ENCODE data around the gene SH3BGRL.

Gene SH3BGRL

GRCh38 chrX:81261576-81261975, 59.7 kb downstream of the SH3BGRL start:
- H3K27me3 ChIP-seq (ENCODE audit: control insufficient read depth, insufficient read depth, low read length), result no peaks in the 10 kb centered on the region
- no peak overlapping the region for H3K4me3 ChIP-seq (ENCODE audit: low read length)
- H3K9ac ChIP-seq (ENCODE audit: low read length), result no peak overlapping the region
- H3K4me1 ChIP-seq (ENCODE audit: control insufficient read depth, insufficient read depth, low read length), result peaks cover 10% of the 10 kb centered on the region
- no peaks in the 10 kb centered on the region for H3K9me3 ChIP-seq (ENCODE audit: control insufficient read depth, low read length)
- no peaks in the 10 kb centered on the region for H3K36me3 ChIP-seq (ENCODE audit: control insufficient read depth, insufficient read depth, low read length)

- Histone ChIP-seq H3K36me3 (ENCODE audit: control insufficient read depth, insufficient read depth, low read length) (no peaks in the 10 kb centered on the region), H3K4me1 (ENCODE audit: control insufficient read depth, insufficient read depth, low read length) (peaks cover 10% of the 10 kb centered on the region), H3K27me3 (ENCODE audit: control insufficient read depth, insufficient read depth, low read length) (no peaks in the 10 kb centered on the region), H3K4me3 (ENCODE audit: low read length) (no peak overlapping the region), H3K9me3 (ENCODE audit: control insufficient read depth, low read length) (no peaks in the 10 kb centered on the region), H3K9ac (ENCODE audit: low read length) (no peak overlapping the region)
Measured at GRCh38 chrX:81263059-81263458, 61.2 kb downstream of the SH3BGRL start.

GRCh38 chrX:81278616-81279015, 76.7 kb downstream of the SH3BGRL start:
- Histone ChIP-seq H3K9me3 (ENCODE audit: control insufficient read depth, low read length) (no peaks in the 10 kb centered on the region), H3K36me3 (ENCODE audit: control insufficient read depth, insufficient read depth, low read length) (no peaks in the 10 kb centered on the region), H3K4me3 (ENCODE audit: low read length) (no peak overlapping the region), H3K27me3 (ENCODE audit: control insufficient read depth, insufficient read depth, low read length) (no peaks in the 10 kb centered on the region), H3K9ac (ENCODE audit: low read length) (no peak overlapping the region), H3K4me1 (ENCODE audit: control insufficient read depth, insufficient read depth, low read length) (no peaks in the 10 kb centered on the region)

GRCh38 chrX:81280148-81280547, 78.2 kb downstream of the SH3BGRL start:
- H3K4me1 ChIP-seq (ENCODE audit: control insufficient read depth, insufficient read depth, low read length), result no peaks in the 10 kb centered on the region

GRCh38 chrX:81286075-81286474, 84.2 kb downstream of the SH3BGRL start:
- no peaks in the 10 kb centered on the region for H3K9me3 ChIP-seq (ENCODE audit: control insufficient read depth, low read length)
- no peak overlapping the region for H3K9ac ChIP-seq (ENCODE audit: low read length)
- H3K4me3 ChIP-seq (ENCODE audit: low read length), result no peak overlapping the region
- H3K4me1 ChIP-seq (ENCODE audit: control insufficient read depth, insufficient read depth, low read length), result no peaks in the 10 kb centered on the region
- no peaks in the 10 kb centered on the region for H3K36me3 ChIP-seq (ENCODE audit: control insufficient read depth, insufficient read depth, low read length)
- H3K27me3 ChIP-seq (ENCODE audit: control insufficient read depth, insufficient read depth, low read length), result no peaks in the 10 kb centered on the region

More at GRCh38 chrX:81280148-81280547, 78.2 kb downstream of the SH3BGRL start:
- Histone ChIP-seq H3K4me3 (ENCODE audit: low read length) (no peak overlapping the region), H3K9ac (ENCODE audit: low read length) (no peak overlapping the region), H3K9me3 (ENCODE audit: control insufficient read depth, low read length) (no peaks in the 10 kb centered on the region), H3K36me3 (ENCODE audit: control insufficient read depth, insufficient read depth, low read length) (no peaks in the 10 kb centered on the region), H3K27me3 (ENCODE audit: control insufficient read depth, insufficient read depth, low read length) (no peaks in the 10 kb centered on the region)

GRCh38 chrX:81286608-81287007, 84.7 kb downstream of the SH3BGRL start:
- Histone ChIP-seq H3K9me3 (ENCODE audit: control insufficient read depth, low read length) (no peaks in the 10 kb centered on the region), H3K9ac (ENCODE audit: low read length) (no peak overlapping the region), H3K27me3 (ENCODE audit: control insufficient read depth, insufficient read depth, low read length) (no peaks in the 10 kb centered on the region), H3K4me3 (ENCODE audit: low read length) (no peak overlapping the region), H3K4me1 (ENCODE audit: control insufficient read depth, insufficient read depth, low read length) (no peaks in the 10 kb centered on the region), H3K36me3 (ENCODE audit: control insufficient read depth, insufficient read depth, low read length) (no peaks in the 10 kb centered on the region)

GRCh38 chrX:81291996-81292395, 90.1 kb downstream of the SH3BGRL start:
- H3K27me3 ChIP-seq (ENCODE audit: control insufficient read depth, insufficient read depth, low read length), result no peaks in the 10 kb centered on the region
- no peak overlapping the region for H3K4me3 ChIP-seq (ENCODE audit: low read length)
- H3K9me3 ChIP-seq (ENCODE audit: control insufficient read depth, low read length), result no peaks in the 10 kb centered on the region
- H3K36me3 ChIP-seq (ENCODE audit: control insufficient read depth, insufficient read depth, low read length), result no peaks in the 10 kb centered on the region
- H3K4me1 ChIP-seq (ENCODE audit: control insufficient read depth, insufficient read depth, low read length), result no peaks in the 10 kb centered on the region
- no peak overlapping the region for H3K9ac ChIP-seq (ENCODE audit: low read length)

GRCh38 chrX:81294101-81294500, 92.2 kb downstream of the SH3BGRL start:
- Histone ChIP-seq H3K4me1 (ENCODE audit: control insufficient read depth, insufficient read depth, low read length) (no peaks in the 10 kb centered on the region), H3K9ac (ENCODE audit: low read length) (no peak overlapping the region), H3K9me3 (ENCODE audit: control insufficient read depth, low read length) (no peaks in the 10 kb centered on the region), H3K4me3 (ENCODE audit: low read length) (no peak overlapping the region), H3K36me3 (ENCODE audit: control insufficient read depth, insufficient read depth, low read length) (no peaks in the 10 kb centered on the region), H3K27me3 (ENCODE audit: control insufficient read depth, insufficient read depth, low read length) (no peaks in the 10 kb centered on the region)

- no peaks in the 10 kb centered on the region for H3K36me3 ChIP-seq (ENCODE audit: control insufficient read depth, insufficient read depth, low read length)
- no peaks in the 10 kb centered on the region for H3K9me3 ChIP-seq (ENCODE audit: control insufficient read depth, low read length)
- H3K9ac ChIP-seq (ENCODE audit: low read length), result no peak overlapping the region
- H3K4me1 ChIP-seq (ENCODE audit: control insufficient read depth, insufficient read depth, low read length), result no peaks in the 10 kb centered on the region
- H3K4me3 ChIP-seq (ENCODE audit: low read length), result no peak overlapping the region
- no peaks in the 10 kb centered on the region for H3K27me3 ChIP-seq (ENCODE audit: control insufficient read depth, insufficient read depth, low read length)
Measured at GRCh38 chrX:81301877-81302276, 100.0 kb downstream of the SH3BGRL start.

GRCh38 chrX:81304563-81304962, 102.7 kb downstream of the SH3BGRL start:
- Histone ChIP-seq H3K27me3 (ENCODE audit: control insufficient read depth, insufficient read depth, low read length) (no peaks in the 10 kb centered on the region), H3K9ac (ENCODE audit: low read length) (no peak overlapping the region), H3K4me1 (ENCODE audit: control insufficient read depth, insufficient read depth, low read length) (no peaks in the 10 kb centered on the region), H3K36me3 (ENCODE audit: control insufficient read depth, insufficient read depth, low read length) (no peaks in the 10 kb centered on the region), H3K4me3 (ENCODE audit: low read length) (no peak overlapping the region), H3K9me3 (ENCODE audit: control insufficient read depth, low read length) (no peaks in the 10 kb centered on the region)

- Histone ChIP-seq H3K9me3 (ENCODE audit: control insufficient read depth, low read length) (no peaks in the 10 kb centered on the region), H3K9ac (ENCODE audit: low read length) (no peak overlapping the region), H3K4me1 (ENCODE audit: control insufficient read depth, insufficient read depth, low read length) (no peaks in the 10 kb centered on the region), H3K4me3 (ENCODE audit: low read length) (no peak overlapping the region), H3K36me3 (ENCODE audit: control insufficient read depth, insufficient read depth, low read length) (no peaks in the 10 kb centered on the region), H3K27me3 (ENCODE audit: control insufficient read depth, insufficient read depth, low read length) (no peaks in the 10 kb centered on the region)
Measured at GRCh38 chrX:81305240-81305639, 103.3 kb downstream of the SH3BGRL start.

- Histone ChIP-seq H3K4me3 (ENCODE audit: low read length) (no peak overlapping the region), H3K4me1 (ENCODE audit: control insufficient read depth, insufficient read depth, low read length) (no peaks in the 10 kb centered on the region)
Measured at GRCh38 chrX:81308086-81308829, 106.4 kb downstream of the SH3BGRL start.

GRCh38 chrX:81316163-81316562, 114.3 kb downstream of the SH3BGRL start:
- H3K4me3 ChIP-seq (ENCODE audit: low read length), result no peak overlapping the region
- no peaks in the 10 kb centered on the region for H3K36me3 ChIP-seq (ENCODE audit: control insufficient read depth, insufficient read depth, low read length)
- no peaks in the 10 kb centered on the region for H3K27me3 ChIP-seq (ENCODE audit: control insufficient read depth, insufficient read depth, low read length)
- no peak overlapping the region for H3K9ac ChIP-seq (ENCODE audit: low read length)
- no peaks in the 10 kb centered on the region for H3K4me1 ChIP-seq (ENCODE audit: control insufficient read depth, insufficient read depth, low read length)
- H3K9me3 ChIP-seq (ENCODE audit: control insufficient read depth, low read length), result no peaks in the 10 kb centered on the region

More at GRCh38 chrX:81308086-81308829, 106.4 kb downstream of the SH3BGRL start:
- Histone ChIP-seq H3K27me3 (ENCODE audit: control insufficient read depth, insufficient read depth, low read length) (no peaks in the 10 kb centered on the region), H3K9ac (ENCODE audit: low read length) (no peak overlapping the region), H3K9me3 (ENCODE audit: control insufficient read depth, low read length) (no peaks in the 10 kb centered on the region), H3K36me3 (ENCODE audit: control insufficient read depth, insufficient read depth, low read length) (no peaks in the 10 kb centered on the region)

Measured in mucosa of stomach (tissue), 1 donor.